HG02678 (cell line): Measurements from ENCODE around the gene KCNA10.

Experiments
- ATAC-seq: cut with Tn5 transposase; IDR thresholded peaks from one replicate; pipeline ENCODE4 v1.9.1; 2021; ENCODE audit warnings: mild to moderate bottlenecking, moderate library complexity; ENCODE audit not compliant: unreplicated experiment

KCNA10 gene

GRCh38 chr1:110478886-110479285 is 40.1 kb downstream of the KCNA10 start:
- no peak for ATAC-seq

GRCh38 chr1:110477967-110478640 is 40.9 kb downstream of the KCNA10 start:
- ATAC-seq = no peak

GRCh38 chr1:110477445-110477957 is 41.5 kb downstream of the KCNA10 start:
- no peak for ATAC-seq

GRCh38 chr1:110477041-110477440 is 41.9 kb downstream of the KCNA10 start:
- ATAC-seq = no peak

- no peak for ATAC-seq
Observed at GRCh38 chr1:110476028-110476765, 42.8 kb downstream of the KCNA10 start.

- ATAC-seq = no peak
Observed at GRCh38 chr1:110475362-110476027, 43.5 kb downstream of the KCNA10 start.

GRCh38 chr1:110474444-110474843 is 44.5 kb downstream of the KCNA10 start:
- ATAC-seq = no peak

- ATAC-seq = no peak
Observed at GRCh38 chr1:110472546-110472945, 46.4 kb downstream of the KCNA10 start.

GRCh38 chr1:110471131-110471530 is 47.8 kb downstream of the KCNA10 start:
- ATAC-seq = no peak
